GM20431 (cell line): ENCODE measurements around the gene FAM219A.

Experiments used
- in situ Hi-C: fragments of 300-500 bp; cut with MseI, MboI; formaldehyde crosslinking; loops from one replicate; pipeline ENCODE4 v1.15.0; 2020; ENCODE audit warnings: low sequenced_read_pairs; ENCODE audit not compliant: unreplicated experiment

Gene FAM219A, protein sequence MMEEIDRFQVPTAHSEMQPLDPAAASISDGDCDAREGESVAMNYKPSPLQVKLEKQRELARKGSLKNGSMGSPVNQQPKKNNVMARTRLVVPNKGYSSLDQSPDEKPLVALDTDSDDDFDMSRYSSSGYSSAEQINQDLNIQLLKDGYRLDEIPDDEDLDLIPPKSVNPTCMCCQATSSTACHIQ

DNA sequence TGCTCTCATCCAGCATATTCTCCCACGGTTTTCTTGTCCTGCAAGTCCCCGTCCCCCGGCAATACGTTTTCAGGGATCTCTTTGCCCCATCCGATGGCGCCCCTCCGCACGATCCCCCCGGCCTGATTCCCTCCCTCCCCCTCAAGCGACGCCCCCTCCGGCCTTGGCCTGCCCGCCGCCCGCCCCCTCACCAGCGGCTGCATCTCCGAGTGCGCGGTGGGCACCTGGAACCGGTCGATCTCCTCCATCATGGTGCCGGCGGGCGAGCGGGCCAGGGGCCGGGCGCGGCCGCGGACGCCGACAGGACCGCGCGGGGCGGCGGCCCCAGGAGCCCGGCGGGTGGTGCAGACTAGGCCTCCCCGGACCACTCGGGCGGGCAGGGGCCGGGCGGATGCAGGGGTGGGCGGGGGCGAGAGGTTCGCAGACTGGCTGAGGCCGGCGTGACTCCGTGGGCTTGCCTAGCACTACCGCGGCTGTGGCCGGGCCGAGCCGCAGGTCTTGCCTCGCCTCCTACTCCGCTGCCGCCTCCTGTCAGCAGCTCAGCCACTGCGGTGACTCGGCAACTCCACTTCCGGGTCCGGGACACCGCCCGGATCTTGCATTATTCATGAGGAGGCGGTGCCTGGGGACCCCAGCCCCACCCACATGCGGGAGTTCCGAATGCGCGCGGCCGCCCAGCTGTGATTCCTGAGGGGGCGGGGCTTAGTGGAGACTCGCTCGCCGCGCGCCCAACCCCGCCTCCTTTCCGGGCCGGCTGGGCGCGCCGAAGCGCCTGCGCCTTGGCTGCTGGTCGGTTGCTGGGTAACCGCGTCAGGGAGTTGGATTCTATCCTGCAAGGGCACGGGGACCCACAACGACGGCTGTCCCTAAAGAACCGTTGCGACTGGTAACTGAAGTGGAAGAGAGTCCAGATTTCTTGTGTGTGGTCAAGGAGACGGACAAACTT lies at the start of gene FAM219A, which contains the start of gene DNAI1:
TSS of gene FAM219A (minus strand) at position 558 of the 946 bp plus-strand sequence. CDS start at position 251, 307 bp downstream.
TSS of gene DNAI1 (plus strand) at position 793 of the 946 bp plus-strand sequence. CDS start 201 bp downstream, outside the sequence.
- in situ Hi-C loops: no loop called here

DNA sequence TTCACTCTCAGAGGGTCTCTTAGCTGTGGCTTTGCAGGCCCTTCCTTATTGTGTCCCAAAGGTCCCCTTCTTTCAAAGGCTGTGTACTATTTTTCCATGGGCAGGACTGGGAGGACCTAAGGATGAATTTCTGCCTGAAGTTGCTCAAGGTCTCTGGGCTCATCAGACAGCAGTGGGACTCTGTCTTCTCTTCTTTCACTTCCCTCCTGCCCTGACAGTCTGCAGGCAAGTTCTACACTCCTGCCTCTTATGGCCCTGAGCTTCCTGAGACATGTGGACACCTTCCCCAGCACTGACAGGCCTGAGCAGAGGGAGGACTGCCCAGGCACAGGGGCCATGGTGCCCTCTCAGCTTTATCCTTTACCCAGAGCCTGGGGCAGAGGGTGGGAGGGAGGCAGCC lies 49.6 kb upstream of the FAM219A start:
- in situ Hi-C loops: loop anchor here (25.0 kb wide), 1 partner anchor 96 kb away; no protein-coding TSS in a partner anchor

DNA sequence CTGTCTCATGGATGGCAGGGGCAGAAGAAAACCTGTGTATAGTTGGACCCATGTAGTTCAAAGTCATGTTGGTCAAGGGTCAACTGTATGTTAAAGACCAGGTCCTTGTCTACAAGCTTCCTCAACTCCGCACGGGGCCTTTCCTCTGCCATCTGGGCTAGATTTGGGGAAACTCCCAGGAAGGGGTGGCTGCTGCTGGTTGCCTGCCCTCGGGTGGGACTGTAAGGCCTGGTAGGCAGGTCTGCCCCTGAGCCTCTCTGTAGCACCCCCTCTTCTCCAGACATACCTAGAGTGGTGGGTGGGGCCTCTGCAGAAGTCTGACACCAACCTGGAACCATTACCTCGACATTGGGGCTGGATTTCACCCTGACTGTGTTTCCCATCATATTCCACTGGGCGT lies 49.2 kb upstream of the FAM219A start:
- in situ Hi-C loops: loop anchor here (25.0 kb wide), 1 partner anchor 95 kb away; no protein-coding TSS in a partner anchor

DNA sequence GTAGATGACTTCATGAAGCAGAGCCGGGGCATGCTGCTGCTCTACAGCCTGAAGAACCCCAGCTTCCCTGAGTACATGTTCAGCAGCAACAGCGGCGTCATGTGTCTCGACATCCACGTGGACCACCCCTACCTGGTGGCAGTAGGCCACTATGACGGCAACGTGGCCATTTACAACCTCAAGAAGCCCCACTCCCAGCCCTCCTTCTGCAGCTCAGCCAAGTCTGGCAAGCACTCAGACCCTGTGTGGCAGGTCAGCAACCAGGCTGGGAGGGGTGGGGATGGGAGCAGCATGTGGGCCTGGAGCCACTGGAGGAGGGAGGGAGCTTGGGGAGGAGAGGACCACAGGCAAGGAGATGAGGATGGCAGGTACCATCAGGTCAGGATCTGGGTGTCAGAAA lies 48.3 kb upstream of the FAM219A start:
- in situ Hi-C loops: loop anchor here (25.0 kb wide), 1 partner anchor 94 kb away; no protein-coding TSS in a partner anchor

GRCh38 chr9:34505370-34506120 lies 47.2 kb upstream of the FAM219A start:
- in situ Hi-C loops: loop anchor here (25.0 kb wide), 1 partner anchor 93 kb away; no protein-coding TSS in a partner anchor

DNA sequence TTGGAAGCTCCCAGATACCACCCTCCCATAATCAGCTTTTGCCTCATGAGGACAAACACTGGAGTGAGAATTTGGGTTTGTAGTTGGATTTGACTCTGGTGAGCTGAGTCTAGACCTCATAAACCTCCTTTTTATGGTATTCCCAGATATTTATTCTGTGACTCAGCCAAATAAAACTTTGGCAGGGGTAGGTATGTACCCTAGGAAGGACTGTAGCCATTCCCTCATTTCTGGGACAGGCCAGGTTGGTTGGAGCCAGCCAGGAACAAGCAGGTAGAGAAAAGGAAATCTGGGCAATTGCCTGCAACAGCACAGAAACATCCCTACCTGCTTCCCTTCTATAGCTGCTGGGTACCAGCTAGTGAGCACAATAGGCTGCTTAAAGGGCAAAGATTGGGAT lies 45.0 kb upstream of the FAM219A start:
- in situ Hi-C loops: loop anchor here (25.0 kb wide), 1 partner anchor 91 kb away; no protein-coding TSS in a partner anchor

- in situ Hi-C loops: loop anchor here (25.0 kb wide), 1 partner anchor 91 kb away; no protein-coding TSS in a partner anchor
These were observed 44.5 kb upstream of the FAM219A start for GRCh38 chr9:34502891-34503290.

GRCh38 chr9:34502471-34502870 lies 44.1 kb upstream of the FAM219A start:
- in situ Hi-C loops: loop anchor here (25.0 kb wide), 1 partner anchor 90 kb away; no protein-coding TSS in a partner anchor

DNA sequence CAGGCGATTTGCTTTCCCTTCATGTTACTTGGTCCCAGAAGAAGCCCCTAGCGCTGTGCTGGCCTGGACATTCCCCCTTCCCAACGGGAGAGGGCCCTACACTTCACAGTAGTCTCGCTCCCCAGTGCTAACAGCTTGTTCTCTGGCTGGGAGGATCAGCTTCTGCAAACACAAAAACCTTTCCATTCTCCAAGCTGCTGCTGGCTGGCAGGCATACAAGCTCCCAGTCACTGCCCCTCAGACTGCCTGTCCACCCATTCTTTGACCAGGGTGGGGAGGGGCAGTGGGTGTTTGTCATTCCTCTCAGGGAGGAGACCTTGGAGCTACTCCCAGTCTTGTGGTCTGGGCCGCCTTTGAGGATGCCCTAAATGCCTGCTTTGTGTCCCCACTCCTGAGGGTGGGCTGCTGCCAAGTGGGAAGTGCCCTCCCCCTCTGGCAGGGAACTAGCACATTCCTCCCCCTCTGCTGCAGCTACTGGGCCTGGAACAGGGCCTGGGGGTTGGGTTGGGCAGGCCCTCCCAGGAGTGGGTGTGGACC lies 43.6 kb upstream of the FAM219A start:
- in situ Hi-C loops: loop anchor here (25.0 kb wide), 1 partner anchor 90 kb away; no protein-coding TSS in a partner anchor

GRCh38 chr9:34501372-34501771 lies 43.0 kb upstream of the FAM219A start:
- in situ Hi-C loops: loop anchor here (25.0 kb wide), 1 partner anchor 89 kb away; no protein-coding TSS in a partner anchor

- in situ Hi-C loops: loop anchor here (25.0 kb wide), 1 partner anchor 88 kb away; no protein-coding TSS in a partner anchor
These were observed 42.4 kb upstream of the FAM219A start for GRCh38 chr9:34500623-34501267.

DNA sequence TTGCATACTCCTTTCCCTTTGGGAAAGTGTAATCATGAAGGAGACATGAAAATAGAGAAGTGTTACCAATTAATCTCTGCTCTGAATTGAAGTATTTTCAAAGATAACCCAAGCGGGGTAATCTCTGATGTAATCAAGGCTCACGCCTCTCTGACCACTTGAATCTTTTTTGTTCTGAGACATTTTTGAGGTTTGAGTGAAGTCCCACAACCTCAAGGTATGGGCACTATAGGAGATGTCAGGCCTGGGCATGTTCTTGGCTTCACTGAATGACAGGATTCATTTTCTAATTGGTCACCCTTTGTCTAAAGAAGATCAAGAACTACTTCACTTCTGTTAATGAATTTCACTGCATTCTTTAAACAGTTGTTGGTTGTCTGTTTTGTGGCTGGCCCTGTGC lies 40.7 kb upstream of the FAM219A start:
- in situ Hi-C loops: no loop called here

GRCh38 chr9:34498553-34498952 lies 40.2 kb upstream of the FAM219A start:
- in situ Hi-C loops: no loop called here

DNA sequence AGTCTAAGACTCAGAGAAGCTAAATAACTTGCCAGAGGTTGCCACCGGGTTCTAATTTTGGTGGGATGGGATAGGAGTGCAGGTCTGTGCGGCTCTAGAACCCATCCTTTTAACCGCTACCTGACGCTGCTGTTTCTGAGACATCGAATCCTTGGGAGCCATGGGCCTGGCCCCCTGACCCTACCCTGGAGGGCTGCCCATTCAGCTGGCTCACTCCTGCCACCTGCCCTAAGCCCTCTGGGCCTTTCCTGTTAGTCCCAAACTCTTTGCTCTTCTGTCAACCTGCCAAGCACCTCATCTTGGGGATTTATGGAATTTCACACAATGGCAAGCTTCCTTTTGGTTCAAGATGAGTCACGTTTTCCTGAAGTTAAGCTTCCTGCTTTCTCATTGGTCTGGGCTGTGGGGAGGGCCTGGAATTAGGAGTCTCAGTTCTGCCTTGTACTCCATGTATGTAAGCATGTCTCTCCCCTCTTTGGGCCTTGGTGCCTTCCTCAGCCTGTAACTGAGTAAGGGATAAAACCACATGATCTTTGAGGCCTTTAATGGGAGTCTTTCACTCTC lies 37.9 kb upstream of the FAM219A start:
- in situ Hi-C loops: no loop called here

DNA sequence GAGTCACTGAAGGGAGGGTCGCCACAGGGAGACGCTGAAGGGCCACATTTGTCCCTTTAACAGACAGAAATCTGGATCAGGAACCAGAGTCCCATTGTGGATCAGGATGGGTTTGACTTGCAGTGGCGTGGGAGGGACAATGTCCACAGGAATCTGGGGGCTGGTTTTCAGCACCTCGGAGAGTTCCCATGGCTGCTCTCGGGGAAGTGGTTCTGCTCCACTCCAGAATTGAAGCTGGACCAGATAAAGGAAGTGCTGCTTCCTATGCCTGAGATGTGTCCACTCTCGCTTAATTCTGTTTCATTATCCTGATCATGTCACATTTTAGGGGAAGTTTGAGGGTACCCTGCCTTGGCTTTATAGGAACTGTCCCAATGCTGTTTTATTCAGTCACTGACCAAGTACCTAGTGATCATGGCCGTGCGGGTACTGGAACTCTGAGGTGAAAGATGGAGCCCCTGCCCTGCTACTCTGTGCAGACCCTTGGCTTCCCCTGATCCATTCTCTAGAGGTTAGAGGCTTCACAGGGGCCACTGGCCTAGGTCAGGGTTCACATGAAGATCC lies 35.7 kb upstream of the FAM219A start:
- in situ Hi-C loops: no loop called here

DNA sequence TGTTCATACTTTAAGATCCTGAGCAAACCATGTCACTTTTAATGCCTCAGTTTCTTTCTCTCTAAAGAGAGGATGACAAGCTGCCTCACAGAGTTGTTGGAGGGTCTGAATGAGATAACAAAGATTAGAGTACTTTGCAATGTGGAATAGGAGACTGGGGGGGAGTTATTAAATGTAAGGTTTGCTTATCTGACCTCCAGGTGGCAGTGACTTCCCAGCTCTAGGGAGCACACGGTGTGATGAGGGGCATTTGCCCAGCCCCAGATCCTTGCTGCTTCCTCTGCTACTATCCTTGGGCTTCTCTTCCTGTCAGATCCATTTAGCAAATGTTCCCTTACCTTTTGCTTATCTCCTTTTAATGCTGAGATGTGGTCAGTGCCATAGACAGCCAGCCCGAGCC lies 33.7 kb upstream of the FAM219A start:
- in situ Hi-C loops: no loop called here

DNA sequence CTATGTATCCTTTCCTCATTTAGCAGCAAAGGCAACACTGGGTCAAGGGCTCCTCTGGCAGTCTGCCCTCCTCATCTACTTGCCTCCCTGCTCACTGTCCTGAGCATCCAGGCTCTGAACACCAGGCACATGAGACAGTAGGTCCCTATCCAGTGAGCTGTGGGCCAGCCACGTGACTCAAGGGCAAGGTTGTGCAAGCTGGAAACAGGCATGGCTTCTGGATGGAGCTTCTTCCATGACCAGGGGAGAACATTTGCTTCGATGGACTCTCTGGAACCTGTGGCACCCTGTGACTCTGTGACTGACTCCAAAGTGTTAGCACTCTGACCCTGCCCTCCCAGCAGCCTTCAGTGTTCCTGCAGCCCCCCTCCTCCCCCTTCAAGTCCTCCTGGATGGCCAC lies 33.2 kb upstream of the FAM219A start:
- in situ Hi-C loops: no loop called here

DNA sequence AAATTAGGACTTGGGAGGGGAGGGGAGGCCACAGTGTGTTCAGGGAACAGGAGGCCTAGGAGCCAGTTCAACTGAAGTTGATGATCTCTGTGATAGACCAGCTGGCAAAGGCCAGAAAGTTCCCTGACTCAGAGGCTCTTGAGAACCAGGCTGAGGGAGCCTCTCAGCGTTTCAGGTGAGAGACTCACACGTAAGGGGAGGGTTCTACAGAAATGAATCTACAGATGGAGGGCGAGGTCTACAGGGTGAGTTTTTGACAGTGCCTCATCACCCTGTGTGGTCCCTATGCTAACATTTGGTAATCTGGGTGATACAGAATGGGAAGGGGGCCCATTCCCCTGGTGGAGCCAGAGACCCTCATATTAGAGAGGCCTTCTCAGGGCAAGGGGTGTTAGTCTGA lies 32.4 kb upstream of the FAM219A start:
- in situ Hi-C loops: no loop called here
